DOHH2 (cell line): ENCODE data around the gene CLK3.

Source experiments
- EZH2phosphoT487 ChIP-seq: fragments of 200-600 bp; sonication (generic); IDR thresholded peaks from 2 replicates; pipeline ENCODE4 v1.6.1; 2017; ENCODE audit warnings: borderline replicate concordance, mild to moderate bottlenecking, antibody characterized with exemption, low read length, moderate library complexity, mixed read lengths
- TF ChIP-seq, protein P1 (sequence below): fragments of 200-600 bp; sonication (generic); IDR thresholded peaks from one replicate; pipeline ENCODE4 v1.5.1; 2014; ENCODE audit warnings: antibody characterized with exemption, mild to moderate bottlenecking, low read depth, low read length; ENCODE audit not compliant: poor library complexity, severe bottlenecking

DNA sequence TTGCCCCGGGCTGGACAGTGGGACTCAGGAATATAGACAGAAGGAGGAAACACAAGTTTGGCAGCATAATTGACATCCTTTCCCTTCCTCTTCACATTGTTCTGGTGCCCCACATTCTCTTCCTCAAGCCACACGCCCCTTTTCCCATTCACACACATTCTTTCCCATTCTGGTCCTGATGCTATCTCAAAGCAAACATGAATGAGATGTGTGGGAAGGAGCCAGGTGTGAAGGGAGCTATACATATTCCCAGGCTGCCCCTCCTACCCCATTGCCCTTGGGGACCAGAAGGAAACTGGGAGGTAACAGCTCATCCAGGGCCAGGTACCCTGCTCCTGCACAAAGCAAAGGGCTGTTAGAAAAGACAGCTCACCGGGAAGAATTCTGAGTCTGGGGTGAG lies 23.4 kb upstream of the CLK3 start:
- TF ChIP-seq, protein P1, sequence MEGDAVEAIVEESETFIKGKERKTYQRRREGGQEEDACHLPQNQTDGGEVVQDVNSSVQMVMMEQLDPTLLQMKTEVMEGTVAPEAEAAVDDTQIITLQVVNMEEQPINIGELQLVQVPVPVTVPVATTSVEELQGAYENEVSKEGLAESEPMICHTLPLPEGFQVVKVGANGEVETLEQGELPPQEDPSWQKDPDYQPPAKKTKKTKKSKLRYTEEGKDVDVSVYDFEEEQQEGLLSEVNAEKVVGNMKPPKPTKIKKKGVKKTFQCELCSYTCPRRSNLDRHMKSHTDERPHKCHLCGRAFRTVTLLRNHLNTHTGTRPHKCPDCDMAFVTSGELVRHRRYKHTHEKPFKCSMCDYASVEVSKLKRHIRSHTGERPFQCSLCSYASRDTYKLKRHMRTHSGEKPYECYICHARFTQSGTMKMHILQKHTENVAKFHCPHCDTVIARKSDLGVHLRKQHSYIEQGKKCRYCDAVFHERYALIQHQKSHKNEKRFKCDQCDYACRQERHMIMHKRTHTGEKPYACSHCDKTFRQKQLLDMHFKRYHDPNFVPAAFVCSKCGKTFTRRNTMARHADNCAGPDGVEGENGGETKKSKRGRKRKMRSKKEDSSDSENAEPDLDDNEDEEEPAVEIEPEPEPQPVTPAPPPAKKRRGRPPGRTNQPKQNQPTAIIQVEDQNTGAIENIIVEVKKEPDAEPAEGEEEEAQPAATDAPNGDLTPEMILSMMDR = no peak
- no peak for TF ChIP-seq EZH2phosphoT487
